ENCODE results near the gene RAB4A.

DNA sequence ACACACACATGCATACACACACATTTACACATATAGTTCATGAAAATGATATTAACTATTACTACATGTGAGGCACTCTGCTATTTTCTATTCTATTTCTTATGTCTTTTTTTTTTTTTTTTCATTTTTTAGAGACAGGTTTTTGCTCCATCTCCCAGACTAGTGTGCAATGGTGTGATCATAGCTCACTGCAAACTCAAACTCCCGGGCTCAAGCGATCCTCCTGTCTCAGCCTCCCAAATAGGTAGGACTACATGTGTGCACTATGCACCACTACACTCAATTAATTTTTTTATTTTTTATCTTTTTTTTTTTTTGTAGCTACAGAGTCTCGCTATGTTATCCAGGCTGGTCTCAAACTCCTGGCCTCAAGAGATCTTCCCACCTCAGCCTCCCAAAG lies 48.8 kb upstream of the RAB4A start:
- TF ChIP-seq CEBPB (IDR thresholded peaks at IDR 0.05): no peak
- no peak for TF ChIP-seq TEAD4 (IDR thresholded peaks at IDR 0.05)
- TF ChIP-seq, protein P1, sequence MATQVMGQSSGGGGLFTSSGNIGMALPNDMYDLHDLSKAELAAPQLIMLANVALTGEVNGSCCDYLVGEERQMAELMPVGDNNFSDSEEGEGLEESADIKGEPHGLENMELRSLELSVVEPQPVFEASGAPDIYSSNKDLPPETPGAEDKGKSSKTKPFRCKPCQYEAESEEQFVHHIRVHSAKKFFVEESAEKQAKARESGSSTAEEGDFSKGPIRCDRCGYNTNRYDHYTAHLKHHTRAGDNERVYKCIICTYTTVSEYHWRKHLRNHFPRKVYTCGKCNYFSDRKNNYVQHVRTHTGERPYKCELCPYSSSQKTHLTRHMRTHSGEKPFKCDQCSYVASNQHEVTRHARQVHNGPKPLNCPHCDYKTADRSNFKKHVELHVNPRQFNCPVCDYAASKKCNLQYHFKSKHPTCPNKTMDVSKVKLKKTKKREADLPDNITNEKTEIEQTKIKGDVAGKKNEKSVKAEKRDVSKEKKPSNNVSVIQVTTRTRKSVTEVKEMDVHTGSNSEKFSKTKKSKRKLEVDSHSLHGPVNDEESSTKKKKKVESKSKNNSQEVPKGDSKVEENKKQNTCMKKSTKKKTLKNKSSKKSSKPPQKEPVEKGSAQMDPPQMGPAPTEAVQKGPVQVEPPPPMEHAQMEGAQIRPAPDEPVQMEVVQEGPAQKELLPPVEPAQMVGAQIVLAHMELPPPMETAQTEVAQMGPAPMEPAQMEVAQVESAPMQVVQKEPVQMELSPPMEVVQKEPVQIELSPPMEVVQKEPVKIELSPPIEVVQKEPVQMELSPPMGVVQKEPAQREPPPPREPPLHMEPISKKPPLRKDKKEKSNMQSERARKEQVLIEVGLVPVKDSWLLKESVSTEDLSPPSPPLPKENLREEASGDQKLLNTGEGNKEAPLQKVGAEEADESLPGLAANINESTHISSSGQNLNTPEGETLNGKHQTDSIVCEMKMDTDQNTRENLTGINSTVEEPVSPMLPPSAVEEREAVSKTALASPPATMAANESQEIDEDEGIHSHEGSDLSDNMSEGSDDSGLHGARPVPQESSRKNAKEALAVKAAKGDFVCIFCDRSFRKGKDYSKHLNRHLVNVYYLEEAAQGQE (IDR thresholded peaks at IDR 0.05; ENCODE audit: low read depth): no peak
